ENCODE data around the gene MSLN.

The MSLN gene

GRCh38 chr16:794853-795466 lies 34.4 kb downstream of the MSLN start:
- DNase-seq, result no peak

DNA sequence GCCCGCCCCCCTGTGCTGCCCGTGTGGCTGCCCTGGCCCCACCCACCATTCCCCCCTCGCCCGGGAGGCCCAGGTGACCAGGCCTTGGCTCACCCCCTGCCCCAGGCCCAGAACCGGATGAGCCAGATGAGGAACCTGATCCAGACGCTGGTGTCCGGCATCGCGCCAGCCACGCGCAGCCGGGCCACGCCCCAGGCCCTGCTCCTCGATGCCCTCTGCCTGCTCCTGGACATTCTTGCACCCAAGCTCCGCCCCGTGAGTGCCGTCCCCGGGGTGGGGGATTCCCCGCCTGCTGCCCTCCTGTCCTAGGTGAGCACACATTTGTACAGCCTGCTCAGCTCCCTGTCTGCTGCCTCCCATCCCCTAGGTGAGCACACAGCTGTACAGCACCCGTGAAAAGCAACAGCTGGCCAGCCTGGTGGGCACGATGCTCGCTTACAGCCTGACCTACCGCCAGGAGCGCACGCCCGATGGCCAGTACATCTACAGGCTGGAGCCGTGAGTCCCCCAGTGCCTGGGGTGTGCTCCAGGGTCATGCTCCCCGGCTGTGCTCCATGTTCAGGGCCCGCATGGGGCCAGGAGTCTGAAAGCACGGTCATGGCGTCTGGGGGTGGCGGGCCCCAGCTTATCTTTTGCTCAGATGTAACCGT lies 35.2 kb downstream of the MSLN start:
- no peak for DNase-seq

DNA sequence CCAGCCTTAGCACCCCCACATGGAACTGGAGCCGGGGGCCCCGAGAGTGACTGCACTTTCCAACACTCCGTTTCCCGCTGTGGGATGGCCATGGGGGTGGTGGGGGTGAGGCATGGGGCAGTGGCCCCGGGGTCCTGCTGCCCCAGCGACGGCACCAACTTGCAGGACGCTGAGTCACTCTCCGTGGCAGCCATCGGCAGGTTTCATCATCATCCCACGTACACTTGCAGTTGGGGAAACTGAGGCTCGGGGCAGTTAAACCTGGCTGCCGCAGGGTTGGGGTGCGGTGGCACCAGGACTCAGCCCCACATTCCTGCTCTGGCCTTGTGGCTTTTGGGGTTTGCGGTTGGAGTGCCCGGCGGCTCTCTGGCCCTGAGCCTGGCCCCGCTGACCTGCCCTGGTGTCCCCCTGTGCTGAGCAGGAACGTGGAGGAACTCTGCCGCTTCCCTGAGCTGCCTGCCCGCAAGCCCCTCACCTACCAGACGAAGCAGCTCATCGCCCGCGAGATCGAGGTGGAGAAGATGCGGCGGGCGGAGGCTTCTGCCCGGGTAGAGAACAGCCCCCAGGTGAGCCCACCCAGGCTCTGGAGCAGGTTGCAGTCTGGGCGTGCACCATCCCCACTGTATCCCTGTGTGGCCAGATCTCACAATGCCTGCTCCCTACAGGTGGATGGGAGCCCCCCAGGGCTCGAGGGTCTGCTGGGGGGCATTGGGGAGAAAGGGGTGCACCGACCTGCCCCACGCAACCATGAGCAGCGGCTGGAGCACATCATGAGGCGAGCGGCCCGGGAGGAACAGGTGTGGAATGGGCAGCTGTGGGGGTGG lies 36.0 kb downstream of the MSLN start:
- DNase-seq, result no peak

DNA sequence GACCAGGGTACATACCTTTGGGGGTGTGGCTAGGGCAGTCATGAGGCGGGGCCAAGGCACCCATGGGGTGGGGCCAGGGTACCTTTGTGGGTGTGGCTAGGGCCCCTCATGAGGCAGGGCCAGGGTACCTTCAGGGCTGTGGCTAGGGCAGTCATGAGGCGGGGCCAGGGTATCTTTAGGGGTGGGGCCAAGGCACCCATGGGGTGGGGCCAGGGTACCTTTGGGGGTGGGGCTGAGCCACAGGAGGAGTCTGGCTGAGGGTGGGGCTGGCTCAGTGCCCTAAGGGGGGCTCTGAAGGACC lies 36.5 kb downstream of the MSLN start:
- DNase-seq, result no peak

- DNase-seq, result no peak
These were observed 37.2 kb downstream of the MSLN start for GRCh38 chr16:797686-798085.

DNA sequence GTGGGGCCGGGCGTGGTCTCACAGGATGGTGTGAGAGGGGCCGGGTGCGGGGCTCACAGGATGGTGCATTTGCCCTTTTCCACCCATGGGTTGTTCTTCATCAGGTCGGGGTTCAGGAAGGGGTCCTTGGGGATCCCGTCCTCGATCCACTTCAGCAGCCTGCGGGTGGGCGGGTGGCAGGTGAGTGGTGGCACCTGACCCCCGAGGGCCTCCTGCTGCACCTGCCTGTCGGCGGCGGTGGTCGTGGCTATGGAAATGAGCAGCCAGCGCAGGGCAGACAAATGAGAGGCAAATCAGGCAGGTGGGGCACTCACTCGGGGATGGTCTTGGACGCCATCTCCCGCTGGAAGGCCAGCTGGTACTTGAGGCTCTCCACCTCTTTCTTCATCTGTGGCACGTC lies 38.1 kb downstream of the MSLN start:
- no peak for DNase-seq

- DNase-seq, result no peak
These were observed 38.8 kb downstream of the MSLN start for GRCh38 chr16:799111-799947.

- no peak for DNase-seq
These were observed 39.7 kb downstream of the MSLN start, which contains the start of gene GNG13 for GRCh38 chr16:799948-800833. Gene GNG13 (minus strand): TSS chr16:800734. CDS start chr16:799077, 1,657 bp downstream.

DNA sequence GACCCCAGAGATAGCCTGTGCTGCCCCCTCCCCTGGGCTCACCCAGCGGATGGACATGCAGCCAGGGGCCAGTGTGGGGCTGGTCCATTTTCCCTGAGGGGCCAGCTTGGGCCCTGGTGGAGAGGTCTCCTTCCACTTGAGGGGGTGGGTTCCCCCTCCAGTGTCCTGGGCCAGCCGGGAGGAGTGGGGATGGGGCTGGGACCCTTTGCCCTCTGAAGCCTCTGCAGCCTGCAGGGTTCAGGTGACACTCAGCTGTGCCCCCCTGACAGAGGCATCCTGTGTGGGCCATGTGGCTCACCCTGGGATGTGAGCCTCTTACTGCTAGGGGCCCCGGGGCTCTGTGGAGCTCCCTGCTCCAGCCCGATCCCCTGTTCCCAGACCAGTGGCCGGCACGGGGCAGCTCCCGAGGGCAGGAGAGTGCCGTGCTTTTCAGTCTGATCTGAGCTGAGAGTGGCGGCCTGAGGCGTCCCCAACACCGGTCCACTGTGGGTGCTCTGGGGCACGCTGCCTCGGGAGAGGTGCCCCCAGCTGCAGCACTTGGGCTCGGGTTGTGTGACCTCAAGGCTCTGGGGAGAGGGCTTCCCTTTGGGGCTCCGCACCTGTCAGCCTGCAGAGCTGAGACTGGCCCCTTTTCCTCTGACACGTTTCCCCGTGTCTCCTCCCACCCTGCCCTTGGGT lies 40.4 kb downstream of the MSLN start:
- no peak for DNase-seq

- DNase-seq, result no peak
These were observed 41.2 kb downstream of the MSLN start for GRCh38 chr16:801584-802363.

- DNase-seq, result no peak
These were observed 41.9 kb downstream of the MSLN start for GRCh38 chr16:802461-802860.

GRCh38 chr16:802914-803753 lies 42.6 kb downstream of the MSLN start:
- DNase-seq, result no peak

- no peak for DNase-seq
These were observed 43.2 kb downstream of the MSLN start for GRCh38 chr16:803754-804080.

- no peak for DNase-seq
These were observed 43.9 kb downstream of the MSLN start for GRCh38 chr16:804193-805048.

GRCh38 chr16:805474-805873 lies 44.9 kb downstream of the MSLN start:
- no peak for DNase-seq

DNA sequence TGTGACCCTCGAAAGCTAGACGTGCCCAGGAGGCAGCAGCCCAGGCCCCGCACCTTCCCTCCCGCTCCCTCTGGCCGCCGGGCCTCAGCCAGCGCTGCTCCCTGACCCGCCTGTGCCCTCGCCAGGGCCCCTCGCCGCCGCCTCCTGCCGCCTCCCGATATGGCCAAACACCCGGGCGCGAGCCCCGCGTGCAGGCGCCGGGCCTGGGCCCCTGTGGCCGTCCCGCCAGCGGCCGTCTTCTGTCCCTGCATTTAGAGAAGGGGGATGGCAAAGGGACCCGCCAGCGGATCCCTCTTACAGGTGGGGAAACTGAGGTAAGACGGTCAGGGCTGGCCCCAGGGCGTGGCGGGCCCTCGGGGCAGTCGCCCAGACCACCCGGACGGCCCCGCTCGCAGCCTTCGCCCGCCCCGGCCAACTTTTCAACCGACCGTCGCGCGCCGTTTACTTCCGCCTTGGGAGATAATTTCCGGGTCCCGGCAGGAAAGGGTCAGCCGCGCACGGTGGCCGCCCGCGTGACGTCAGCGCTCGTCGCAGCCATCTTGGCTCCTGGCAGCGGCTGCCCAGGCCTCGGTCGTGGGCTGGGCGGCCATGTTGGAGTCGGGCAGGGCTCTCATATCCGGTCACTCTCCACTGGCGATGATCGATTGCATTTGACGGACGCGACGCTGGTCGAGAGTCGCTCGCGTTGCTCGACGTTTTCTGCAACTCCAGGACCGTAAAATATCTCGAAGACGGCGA lies 47.0 kb downstream of the MSLN start:
- peak; percentile 93 for DNase-seq

GRCh38 chr16:808085-808386 lies 47.5 kb downstream of the MSLN start:
- DNase-seq, result no peak

GRCh38 chr16:813204-813915 lies 52.8 kb downstream of the MSLN start:
- peak; percentile 81 for DNase-seq

Data from activated effector memory CD4-positive, alpha-beta T cell treated with anti-CD3 and anti-CD28 coated beads, Interleukin-2, amount 50 U/mL, for 16 hours (primary cell).